MCF 10A (cell line): ENCODE measurements around the gene ORC3. TPM values are rescaled to one million over a fixed set of nuclear protein-coding genes. Genes with fewer than 3 reads are reported as not detected.

Experiments
- BruUV-seq: library from RNA; stranded (reverse); fragments of 400-500 nt; replicated peaks from 2 replicates; lab custom pipeline; 2021; lab: Mats Ljungman, UMichigan
- CTCF ChIA-PET: fragments of 300-600 bp; sonication (Branson Sonifier 250); formaldehyde crosslinking; extraction: SDS; loops from one replicate; lab custom pipeline; 2021; ENCODE audit warnings: antibody characterized with exemption, inconsistent platforms; lab: Yijun Ruan, JAX
- POLR2A ChIA-PET: fragments of 300-600, 350-650 bp; sonication (Branson Sonifier 250); formaldehyde crosslinking; extraction: SDS; loops from one replicate; lab custom pipeline; 2020; ENCODE audit warnings: antibody characterized with exemption, inconsistent platforms; lab: Yijun Ruan, JAX
- DNase-seq: peaks from one replicate; pipeline ENCODE4 v3.0.0-alpha.2; 2018; ENCODE audit not compliant: unreplicated experiment
- H3K27ac Mint-ChIP-seq: one replicate; pipeline ENCODE4 v1.8.0; 2022; ENCODE audit warnings: mild to moderate bottlenecking, low read depth, mixed read lengths; ENCODE audit not compliant: unreplicated experiment
- H3K27me3 Mint-ChIP-seq: one replicate; pipeline ENCODE4 v1.8.0; 2022; ENCODE audit warnings: mixed read lengths; ENCODE audit not compliant: insufficient read depth, unreplicated experiment
- H3K36me3 Mint-ChIP-seq: one replicate; pipeline ENCODE4 v1.8.0; 2022; ENCODE audit warnings: mild to moderate bottlenecking, moderate library complexity, mixed read lengths; ENCODE audit not compliant: insufficient read depth, unreplicated experiment
- H3K4me1 Mint-ChIP-seq: one replicate; pipeline ENCODE4 v1.8.0; 2022; ENCODE audit warnings: mixed read lengths; ENCODE audit not compliant: insufficient read depth, unreplicated experiment
- H3K4me3 Mint-ChIP-seq: one replicate; pipeline ENCODE4 v1.8.0; 2022; ENCODE audit warnings: mild to moderate bottlenecking, moderate library complexity, mixed read lengths; ENCODE audit not compliant: unreplicated experiment
- H3K9me3 Mint-ChIP-seq: one replicate; pipeline ENCODE4 v1.8.0; 2022; ENCODE audit warnings: mixed read lengths; ENCODE audit not compliant: unreplicated experiment
- CTCF ChIP-seq: fragments of 200-600 bp; IDR thresholded peaks from one replicate; pipeline ENCODE4 v1.8.0; 2022; ENCODE audit warnings: antibody characterized with exemption, mild to moderate bottlenecking; ENCODE audit not compliant: unreplicated experiment
- intact Hi-C: fragments of 100-400 bp; cut with micrococcal nuclease; formaldehyde crosslinking; loops from 2 replicates; pipeline ENCODE4 v1.14.1; 2022
- total RNA-seq: library from RNA; stranded (reverse); gene quantifications from 2 replicates; pipeline ENCODE4 v1.2.3, GENCODE V29; 2022

Gene ORC3
- total RNA-seq, 1 experiment from 2014 or later = 21.1 TPM

DNA sequence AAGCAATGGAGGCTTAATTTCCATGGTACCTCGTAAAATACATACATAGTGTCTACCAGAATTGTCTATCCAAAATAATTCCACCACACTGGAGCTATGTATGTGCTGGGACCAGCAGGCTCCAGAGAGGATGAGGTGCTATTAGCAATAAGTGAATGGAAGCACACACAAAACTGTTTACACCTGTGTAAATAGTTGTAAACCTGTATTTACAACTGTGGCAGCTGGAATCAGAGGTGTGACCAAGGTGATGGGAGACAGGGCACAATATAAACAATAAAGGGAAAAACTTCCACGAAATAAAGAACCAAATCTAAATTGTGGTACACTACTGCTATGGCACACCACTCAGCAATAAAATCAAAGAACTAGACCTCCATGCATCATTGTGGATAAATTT lies 14.5 kb upstream of the ORC3 start:
- no peaks in the 10 kb centered on the region for H3K27me3 Mint-ChIP-seq
- intact Hi-C loops = no loop called here
- BruUV-seq = no TSS peak
- POLR2A ChIA-PET = interaction anchor here (0.8 to 4.1 kb wide), 2 partner anchors 12 to 32 kb away, joined by 3 to 31 read pairs; partner anchors contain the start of genes ORC3 and RARS2
- H3K4me3 Mint-ChIP-seq = no peak overlapping the region
- H3K27ac Mint-ChIP-seq = no peak overlapping the region
- peaks cover 32% of the 10 kb centered on the region for H3K4me1 Mint-ChIP-seq
- no peaks in the 10 kb centered on the region for H3K9me3 Mint-ChIP-seq
- TF ChIP-seq CTCF = no peak
- H3K36me3 Mint-ChIP-seq = peaks cover 13% of the 10 kb centered on the region
- CTCF ChIA-PET = no interaction called here
- DNase-seq = no peak

- intact Hi-C loops = no loop called here
- no peak overlapping the region for H3K4me3 Mint-ChIP-seq
- no peak for TF ChIP-seq CTCF
- ChIA-PET POLR2A (interaction anchor here (1.1 kb wide), 1 partner anchor 15 kb away, joined by 3 read pairs; no protein-coding TSS in a partner anchor), CTCF (interaction anchor here (0.7 to 1.6 kb wide), 2 partner anchors 191 to 372 kb away, joined by 3 to 4 read pairs; no protein-coding TSS in a partner anchor)
- no peaks in the 10 kb centered on the region for H3K9me3 Mint-ChIP-seq
- H3K27ac Mint-ChIP-seq = no peak overlapping the region
- no TSS peak for BruUV-seq
- DNase-seq = no peak
- H3K36me3 Mint-ChIP-seq = peaks cover 37% of the 10 kb centered on the region
- no peaks in the 10 kb centered on the region for H3K27me3 Mint-ChIP-seq
- peaks cover 16% of the 10 kb centered on the region for H3K4me1 Mint-ChIP-seq
Measured at GRCh38 chr6:87583822-87584221, 6.1 kb upstream of the ORC3 start.

DNA sequence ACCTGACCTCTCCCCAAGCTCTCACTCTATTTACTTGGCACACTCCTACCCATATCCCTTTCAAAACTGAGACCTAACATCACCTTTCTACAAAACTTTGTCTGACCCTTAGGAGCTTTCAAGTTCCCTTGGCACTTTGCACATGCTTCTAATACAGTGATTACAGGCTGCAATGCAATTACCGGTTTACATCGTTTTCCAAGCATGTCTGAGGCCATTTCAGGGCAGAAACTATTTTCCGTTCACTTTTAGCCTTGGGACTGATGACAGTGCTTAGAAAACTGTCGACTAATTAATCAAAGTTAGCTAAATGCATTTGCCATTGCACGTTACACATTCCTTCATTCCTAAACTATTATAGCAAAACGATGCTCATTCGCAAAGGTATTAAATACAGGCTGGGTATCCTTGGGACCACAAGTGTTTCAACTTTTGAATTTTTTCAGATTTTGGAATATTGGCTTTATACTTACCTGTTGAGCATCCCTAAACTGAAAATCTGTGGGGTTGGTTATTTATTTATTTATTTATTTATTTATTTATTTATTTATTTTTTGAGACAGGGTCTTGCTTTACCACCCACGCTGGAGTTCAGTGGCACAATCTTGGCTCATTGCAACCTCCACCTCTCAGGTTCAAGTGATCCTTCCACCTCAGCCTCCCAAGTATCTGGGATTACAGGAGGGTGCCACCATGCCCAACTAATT lies 3.4 kb upstream of the ORC3 start:
- Mint-ChIP-seq H3K4me3 (no peak overlapping the region), H3K27ac (no peak overlapping the region), H3K27me3 (no peaks in the 10 kb centered on the region), H3K9me3 (no peaks in the 10 kb centered on the region), H3K36me3 (peaks cover 26% of the 10 kb centered on the region), H3K4me1 (peaks cover 32% of the 10 kb centered on the region)
- BruUV-seq = no TSS peak
- ChIA-PET POLR2A (interaction anchor here (1.8 to 4.8 kb wide), 2 partner anchors 13 to 113 kb away, joined by 5 to 31 read pairs; no protein-coding TSS in a partner anchor), CTCF (no interaction called here)
- no peak for DNase-seq
- no peak for TF ChIP-seq CTCF
- intact Hi-C loops = loop anchor here (5.0 kb wide), 1 partner anchor 194 kb away; no protein-coding TSS in a partner anchor

DNA sequence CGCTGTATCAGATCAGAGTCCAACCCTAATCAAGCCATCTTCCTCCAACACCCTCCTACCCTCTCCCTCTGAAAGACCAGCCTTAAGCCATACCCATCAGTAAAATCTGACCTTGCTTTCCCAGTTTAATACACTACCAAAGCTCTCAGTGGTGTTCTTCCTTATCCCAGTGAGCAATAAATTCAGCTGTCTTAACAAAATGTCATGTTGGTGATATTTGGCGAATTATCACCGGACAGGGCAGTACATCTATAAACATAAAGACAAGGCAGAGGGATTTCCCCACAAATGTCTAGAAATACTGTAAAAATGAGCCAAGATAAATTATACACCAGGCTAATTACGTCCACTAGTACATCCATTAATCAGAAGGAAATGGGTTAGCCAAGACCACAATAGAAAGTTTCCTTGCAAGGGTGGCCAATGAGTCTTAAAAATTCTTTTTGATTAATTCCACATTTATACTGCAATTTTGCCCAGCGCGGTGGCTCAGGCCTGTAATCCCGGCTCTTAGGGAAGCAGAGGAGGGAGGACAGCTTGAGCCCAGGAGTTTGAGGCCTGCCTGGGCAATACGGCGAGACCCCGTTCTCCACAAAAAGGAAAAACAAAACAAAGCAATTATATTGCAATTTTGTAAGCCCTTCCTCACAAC lies 1.1 kb upstream of the ORC3 start:
- peaks cover 28% of the 10 kb centered on the region for H3K36me3 Mint-ChIP-seq
- no peak for TF ChIP-seq CTCF
- POLR2A ChIA-PET = interaction anchor here (0.5 to 4.8 kb wide), 30 partner anchors 10 to 1734 kb away, joined by 3 to 35 read pairs (median 5); partner anchors contain the start of genes AKIRIN2 and SLC35A1
- CTCF ChIA-PET = interaction anchor here (0.5 to 2.0 kb wide), 8 partner anchors 17 to 1319 kb away, joined by 3 to 9 read pairs (median 4); no protein-coding TSS in a partner anchor
- H3K27me3 Mint-ChIP-seq = no peaks in the 10 kb centered on the region
- intact Hi-C loops = loop anchor here (2.0 to 5.0 kb wide), 2 partner anchors 197 to 200 kb away; no protein-coding TSS in a partner anchor
- BruUV-seq = no TSS peak
- H3K4me3 Mint-ChIP-seq = peak overlapping the region; percentile 94
- peaks cover 43% of the 10 kb centered on the region for H3K4me1 Mint-ChIP-seq
- no peak for DNase-seq
- peak overlapping the region; percentile 77 for H3K27ac Mint-ChIP-seq
- H3K9me3 Mint-ChIP-seq = no peaks in the 10 kb centered on the region
